ENCODE data around the gene GAL3ST2.
A peak's percentile ranks its signal among the peaks of the same experiment; 100 is the strongest.
"Not testable (repeated sequence)": the region's sequence is repeated elsewhere in the genome, so short reads cannot be mapped to it uniquely, and the experiment has no call there.

Gene GAL3ST2

DNA sequence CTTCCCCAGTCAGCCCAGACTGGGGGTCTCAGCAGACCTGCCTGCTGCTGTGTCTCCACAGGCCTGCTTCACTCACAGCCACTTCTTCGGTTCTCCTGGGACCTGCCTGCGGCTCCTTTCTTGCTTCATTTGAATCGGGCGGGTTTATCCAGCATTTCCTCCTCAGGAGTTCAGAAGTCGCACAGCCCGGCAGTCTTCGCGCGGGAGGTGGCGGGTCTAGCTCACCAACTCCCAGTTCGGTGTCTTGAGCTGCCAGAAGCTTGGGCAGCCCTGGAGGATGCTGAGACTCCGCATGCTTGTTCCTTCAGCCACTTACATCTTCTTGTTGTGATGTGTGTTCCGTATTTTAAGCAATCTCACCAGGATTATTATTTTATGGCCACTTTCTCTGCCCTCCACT lies 31.3 kb upstream of the GAL3ST2 start:
- DNase-seq (ENCODE audit: low read depth, low spot score), result no peak
- no peak overlapping the region for H3K27ac ChIP-seq

- no peak for DNase-seq (ENCODE audit: low read depth, low spot score)
- no peak overlapping the region for H3K27ac ChIP-seq
Observed at GRCh38 chr2:241746084-241746483, 30.5 kb upstream of the GAL3ST2 start.

DNA sequence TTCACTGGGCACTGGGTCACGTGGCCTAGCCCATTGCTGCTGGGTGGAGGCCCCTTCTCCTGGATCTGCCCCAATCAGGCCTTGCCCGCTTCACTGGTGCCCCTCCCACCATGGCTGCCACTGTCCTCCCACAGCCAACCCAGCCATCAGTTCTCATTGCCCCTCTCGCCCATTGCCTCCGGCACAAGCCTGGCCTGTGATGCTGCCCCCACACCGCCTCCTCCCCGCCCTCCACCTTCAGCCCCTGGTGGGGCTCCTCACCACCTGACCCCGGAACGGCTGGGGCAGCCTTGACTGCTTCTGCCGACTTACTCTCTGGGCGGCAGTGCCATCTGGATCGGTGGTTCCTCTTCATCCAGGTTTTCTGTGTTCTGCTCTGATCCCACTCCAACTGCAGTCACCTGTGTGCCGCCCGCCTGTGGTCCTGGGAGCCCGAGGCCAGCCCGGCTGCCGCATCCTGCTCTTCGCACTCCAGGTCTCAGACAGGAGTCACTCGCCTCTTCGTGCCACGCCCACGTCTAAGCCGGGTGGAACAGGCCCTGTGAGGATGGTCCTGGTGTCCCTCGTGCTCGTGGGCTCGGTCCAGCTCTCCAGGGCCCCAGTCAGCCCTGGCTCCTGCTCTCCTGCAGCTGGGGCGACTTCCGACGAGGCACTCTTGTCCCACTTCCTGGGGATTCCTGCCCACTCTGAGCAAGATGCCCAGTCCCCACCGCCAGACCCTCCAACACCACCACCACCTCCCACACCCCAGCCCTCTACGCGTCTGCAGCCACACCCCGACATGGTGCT lies 28.0 kb upstream of the GAL3ST2 start:
- no peak overlapping the region for H3K27ac ChIP-seq
- no peak for DNase-seq (ENCODE audit: low read depth, low spot score)

- H3K27ac ChIP-seq, result no peak overlapping the region
- no peak for DNase-seq (ENCODE audit: low read depth, low spot score)
Observed at GRCh38 chr2:241750076-241750840, 26.4 kb upstream of the GAL3ST2 start.

DNA sequence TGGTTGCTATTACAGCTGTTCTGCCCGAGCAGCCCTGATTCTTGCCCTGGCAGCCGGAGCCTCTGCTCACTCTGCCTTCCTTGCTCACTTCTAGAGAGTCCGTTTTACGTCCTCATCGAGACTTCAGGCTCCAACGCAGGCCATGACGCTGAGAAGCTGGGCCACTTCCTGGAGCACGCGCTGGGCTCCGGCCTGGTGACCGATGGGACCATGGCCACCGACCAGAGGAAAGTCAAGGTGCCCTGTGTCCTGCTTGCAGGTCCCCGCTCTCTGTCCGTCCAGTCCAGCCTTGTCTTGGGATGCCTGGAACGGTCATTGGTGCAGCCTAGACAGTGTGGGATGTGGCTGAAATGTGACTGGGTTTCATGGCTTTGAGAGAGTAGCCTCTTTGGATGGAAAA lies 25.5 kb upstream of the GAL3ST2 start:
- no peak for DNase-seq (ENCODE audit: low read depth, low spot score)
- H3K27ac ChIP-seq, result no peak overlapping the region

- no peak overlapping the region for H3K27ac ChIP-seq
- DNase-seq (ENCODE audit: low read depth, low spot score), result no peak
Observed at GRCh38 chr2:241751776-241752175, 24.8 kb upstream of the GAL3ST2 start.

DNA sequence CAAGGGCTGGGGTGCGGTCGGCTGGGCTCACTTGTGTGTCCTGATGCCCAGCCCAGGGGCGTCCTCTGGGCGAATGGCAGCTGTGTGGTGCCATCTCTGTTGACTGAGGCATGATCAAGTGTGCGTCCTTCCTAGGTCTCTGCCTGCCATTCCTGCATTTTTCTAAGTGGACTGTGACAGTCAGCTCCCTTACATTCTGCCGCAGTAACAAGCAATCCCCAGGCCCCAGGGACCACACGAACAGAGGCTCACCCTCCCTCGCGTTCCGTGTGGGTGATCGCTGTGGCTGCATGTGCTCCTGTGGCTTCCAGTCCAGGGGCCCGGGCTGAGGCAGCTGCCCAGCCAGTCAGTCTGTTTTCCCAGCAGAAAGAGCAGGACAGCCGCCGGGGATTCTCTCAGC lies 24.4 kb upstream of the GAL3ST2 start:
- DNase-seq (ENCODE audit: low read depth, low spot score), result no peak

GRCh38 chr2:241752689-241753276 lies 23.8 kb upstream of the GAL3ST2 start:
- no peak for DNase-seq (ENCODE audit: low read depth, low spot score)

More for the DNA sequence above, 24.4 kb upstream of the GAL3ST2 start:
- no peak overlapping the region for H3K27ac ChIP-seq

GRCh38 chr2:241753493-241753892 lies 23.1 kb upstream of the GAL3ST2 start:
- DNase-seq (ENCODE audit: low read depth, low spot score), result no peak
- no peak overlapping the region for H3K27ac ChIP-seq

More at GRCh38 chr2:241752689-241753276, 23.8 kb upstream of the GAL3ST2 start:
- H3K27ac ChIP-seq, result no peak overlapping the region

DNA sequence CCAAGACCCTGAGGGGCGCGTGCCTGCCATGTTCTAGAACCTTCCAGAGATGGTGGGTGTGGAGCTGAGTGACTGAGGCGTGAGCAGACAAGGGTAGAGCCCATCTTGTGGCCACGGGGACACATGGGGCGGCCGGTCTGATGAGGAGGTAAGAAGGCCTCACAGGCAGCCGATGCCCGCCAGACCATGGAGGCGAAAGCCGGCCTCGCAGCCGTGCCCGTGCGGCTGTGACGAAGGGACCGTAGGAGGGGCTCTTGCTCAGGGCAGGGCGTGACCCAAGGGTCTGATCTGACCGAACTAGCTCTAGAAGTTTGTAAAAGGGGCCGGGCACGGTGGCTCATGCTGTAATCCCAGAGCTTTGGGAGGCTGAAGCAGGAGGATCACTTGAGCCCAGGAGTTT lies 22.6 kb upstream of the GAL3ST2 start:
- no peak overlapping the region for H3K27ac ChIP-seq
- DNase-seq (ENCODE audit: low read depth, low spot score), result no peak

DNA sequence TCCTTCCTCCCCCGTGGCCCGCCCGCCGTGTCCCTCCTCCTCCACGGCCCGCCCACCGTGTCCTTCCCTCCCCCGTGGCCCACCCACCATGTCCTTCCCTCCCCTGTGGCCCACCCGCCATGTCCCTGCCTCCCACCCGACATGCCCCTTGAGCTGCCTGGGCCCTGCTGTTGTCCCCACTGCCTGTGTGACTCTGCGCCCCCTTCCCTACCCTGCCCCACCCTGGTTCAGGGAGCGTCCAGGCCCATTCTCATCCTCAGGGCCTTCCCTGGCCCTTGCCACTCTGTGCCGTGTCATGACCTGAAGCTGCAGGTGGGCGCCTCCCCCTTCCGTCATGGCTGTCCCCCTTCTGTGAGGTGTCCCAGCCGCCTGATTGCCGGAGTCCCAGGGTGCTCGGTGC lies 21.5 kb upstream of the GAL3ST2 start:
- H3K27ac ChIP-seq, result no peak overlapping the region
- DNase-seq (ENCODE audit: low read depth, low spot score), result no peak

DNA sequence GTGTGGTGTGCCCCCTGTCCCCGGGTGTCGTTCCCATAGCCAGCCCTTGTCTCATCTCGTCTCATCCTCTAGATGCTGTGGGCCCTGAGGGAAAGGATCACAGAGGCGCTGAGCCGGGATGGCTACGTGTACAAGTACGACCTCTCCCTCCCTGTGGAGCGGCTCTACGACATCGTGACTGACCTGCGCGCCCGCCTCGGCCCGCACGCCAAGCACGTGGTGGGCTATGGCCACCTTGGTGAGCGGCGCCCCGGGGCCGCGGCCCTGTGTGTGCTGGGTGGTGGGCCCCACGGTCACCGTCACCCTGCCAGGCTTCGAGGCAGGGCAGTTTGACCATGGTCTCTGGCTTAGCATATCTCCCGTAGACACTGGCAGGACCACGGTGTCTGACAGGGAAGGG lies 20.8 kb upstream of the GAL3ST2 start:
- H3K27ac ChIP-seq, result no peak overlapping the region
- no peak for DNase-seq (ENCODE audit: low read depth, low spot score)

DNA sequence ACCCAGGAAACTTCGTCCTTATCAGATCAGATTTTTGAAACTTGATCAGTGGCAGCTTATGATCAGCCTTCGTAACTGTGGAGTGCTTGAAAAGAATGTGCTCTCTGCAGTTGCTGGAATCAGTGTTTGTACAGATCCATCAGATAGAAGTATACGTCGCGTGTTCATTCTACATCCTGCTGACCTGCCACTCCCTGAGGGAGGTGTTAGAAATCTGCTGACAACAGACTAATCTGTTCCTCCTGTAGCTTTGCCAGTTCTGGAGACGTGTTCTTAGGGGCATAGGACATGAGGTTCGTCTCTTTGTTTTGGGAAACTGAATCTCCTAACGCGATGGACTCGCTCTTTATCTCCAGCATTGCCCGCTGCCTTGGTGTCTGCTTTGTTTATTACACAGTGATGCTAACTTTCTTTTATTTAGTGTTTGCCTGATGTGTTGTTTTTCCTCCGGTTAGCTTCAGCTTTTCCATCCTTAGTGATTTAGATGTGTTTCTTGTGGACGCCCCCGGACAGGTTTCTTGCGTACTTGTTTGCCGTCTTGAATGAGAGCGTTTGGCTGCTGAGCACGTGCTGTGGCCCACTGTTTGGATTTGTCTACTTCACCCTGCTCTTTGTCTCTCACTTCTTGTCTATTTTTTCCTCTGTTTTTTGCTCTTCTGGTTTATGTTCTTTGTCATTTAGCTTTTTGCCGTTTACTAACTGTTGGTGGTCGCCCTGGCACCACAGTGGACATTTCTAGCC lies 17.4 kb upstream of the GAL3ST2 start:
- H3K27ac ChIP-seq, result no peak overlapping the region
- DNase-seq (ENCODE audit: low read depth, low spot score), result no peak

DNA sequence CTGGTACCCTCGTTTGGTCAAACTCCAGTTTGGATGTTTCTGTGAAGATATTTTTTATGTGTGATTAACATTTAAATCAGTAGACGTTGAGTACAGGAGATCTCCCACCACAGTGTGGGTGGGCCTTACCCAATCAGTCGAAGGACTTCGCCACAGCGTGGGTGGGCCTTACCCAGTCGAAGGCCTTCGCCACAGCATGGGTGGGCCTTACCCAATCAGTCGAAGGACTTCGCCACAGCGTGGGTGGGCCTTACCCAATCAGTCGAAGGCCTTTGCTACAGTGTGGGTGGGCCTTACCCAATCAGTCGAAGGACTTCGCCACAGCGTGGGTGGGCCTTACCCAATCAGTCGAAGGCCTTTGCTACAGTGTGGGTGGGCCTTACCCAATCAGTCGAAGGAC lies 16.7 kb upstream of the GAL3ST2 start:
- H3K27ac ChIP-seq; DNase-seq (ENCODE audit: low read depth, low spot score): not testable (repeated sequence)

- no peak for DNase-seq (ENCODE audit: low read depth, low spot score)
Observed at GRCh38 chr2:241760301-241760771, 16.3 kb upstream of the GAL3ST2 start.

DNA sequence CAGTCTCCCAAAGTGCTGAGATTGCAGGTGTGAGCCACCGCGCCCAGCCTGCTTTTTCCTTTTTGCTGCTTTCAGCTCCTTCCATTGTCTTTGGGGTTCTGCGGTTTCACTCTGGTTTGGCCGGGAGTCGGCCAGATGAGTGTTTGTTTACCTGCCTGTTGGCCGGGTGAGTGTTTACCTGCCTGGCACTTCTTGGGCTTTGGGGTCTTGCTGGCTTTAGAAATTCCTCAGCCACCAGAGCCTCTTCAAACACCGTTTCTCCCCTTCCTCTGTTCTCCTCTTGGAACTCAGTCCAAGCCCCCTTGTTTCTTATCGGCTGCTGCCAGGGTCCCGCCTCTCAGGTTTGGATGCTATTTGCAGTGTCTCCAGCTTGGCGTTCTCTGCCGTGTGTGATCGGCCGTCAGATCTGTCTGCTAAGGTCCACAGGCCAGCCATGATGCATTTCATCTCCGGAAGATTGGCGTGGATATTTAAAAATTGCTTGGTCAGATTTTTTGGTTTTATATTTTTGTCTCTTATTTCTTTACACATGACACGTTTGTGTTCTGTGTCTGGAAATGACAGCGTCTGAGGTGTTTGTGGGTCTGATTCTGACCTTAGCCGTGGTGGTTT lies 14.2 kb upstream of the GAL3ST2 start:
- no peak overlapping the region for H3K27ac ChIP-seq
- peak; percentile 34 for DNase-seq (ENCODE audit: low read depth, low spot score)

More at GRCh38 chr2:241760301-241760771, 16.3 kb upstream of the GAL3ST2 start:
- no peak overlapping the region for H3K27ac ChIP-seq

- H3K27ac ChIP-seq, result no peak overlapping the region
- no peak for DNase-seq (ENCODE audit: low read depth, low spot score)
Observed at GRCh38 chr2:241762933-241763369, 13.7 kb upstream of the GAL3ST2 start.

GRCh38 chr2:241763551-241764274 lies 12.9 kb upstream of the GAL3ST2 start:
- no peak for DNase-seq (ENCODE audit: low read depth, low spot score)
- H3K27ac ChIP-seq, result no peak overlapping the region

All from epithelial cell of prostate (primary cell).